ENCODE data around the gene KL.
A peak's percentile ranks its signal among the peaks of the same experiment; 100 is the strongest.

Gene KL

GRCh38 chr13:33016414-33017322 lies at the start of gene KL:
Gene KL, plus strand, starts transcription at chr13:33016423. Its CDS starts 18 bp downstream, at chr13:33016441.
- no peak for DNase-seq (ENCODE audit: extremely low read depth, low read depth)
- TF ChIP-seq, protein P1, sequence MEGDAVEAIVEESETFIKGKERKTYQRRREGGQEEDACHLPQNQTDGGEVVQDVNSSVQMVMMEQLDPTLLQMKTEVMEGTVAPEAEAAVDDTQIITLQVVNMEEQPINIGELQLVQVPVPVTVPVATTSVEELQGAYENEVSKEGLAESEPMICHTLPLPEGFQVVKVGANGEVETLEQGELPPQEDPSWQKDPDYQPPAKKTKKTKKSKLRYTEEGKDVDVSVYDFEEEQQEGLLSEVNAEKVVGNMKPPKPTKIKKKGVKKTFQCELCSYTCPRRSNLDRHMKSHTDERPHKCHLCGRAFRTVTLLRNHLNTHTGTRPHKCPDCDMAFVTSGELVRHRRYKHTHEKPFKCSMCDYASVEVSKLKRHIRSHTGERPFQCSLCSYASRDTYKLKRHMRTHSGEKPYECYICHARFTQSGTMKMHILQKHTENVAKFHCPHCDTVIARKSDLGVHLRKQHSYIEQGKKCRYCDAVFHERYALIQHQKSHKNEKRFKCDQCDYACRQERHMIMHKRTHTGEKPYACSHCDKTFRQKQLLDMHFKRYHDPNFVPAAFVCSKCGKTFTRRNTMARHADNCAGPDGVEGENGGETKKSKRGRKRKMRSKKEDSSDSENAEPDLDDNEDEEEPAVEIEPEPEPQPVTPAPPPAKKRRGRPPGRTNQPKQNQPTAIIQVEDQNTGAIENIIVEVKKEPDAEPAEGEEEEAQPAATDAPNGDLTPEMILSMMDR (IDR thresholded peaks at IDR 0.05; ENCODE audit: low read depth, low read length) = no peak

GRCh38 chr13:32967584-32968182 lies 48.5 kb upstream of the KL start:
- DNase-seq (ENCODE audit: extremely low read depth, low read depth) = no peak
- TF ChIP-seq, protein P1 (IDR thresholded peaks at IDR 0.05; ENCODE audit: low read depth, low read length) = no peak

GRCh38 chr13:32968316-32968715 lies 47.9 kb upstream of the KL start:
- TF ChIP-seq, protein P1 (IDR thresholded peaks at IDR 0.05; ENCODE audit: low read depth, low read length) = no peak
- no peak for DNase-seq (ENCODE audit: extremely low read depth, low read depth)

GRCh38 chr13:32968793-32969192 lies 47.4 kb upstream of the KL start:
- no peak for DNase-seq (ENCODE audit: extremely low read depth, low read depth)
- TF ChIP-seq, protein P1 (IDR thresholded peaks at IDR 0.05; ENCODE audit: low read depth, low read length) = no peak

DNA sequence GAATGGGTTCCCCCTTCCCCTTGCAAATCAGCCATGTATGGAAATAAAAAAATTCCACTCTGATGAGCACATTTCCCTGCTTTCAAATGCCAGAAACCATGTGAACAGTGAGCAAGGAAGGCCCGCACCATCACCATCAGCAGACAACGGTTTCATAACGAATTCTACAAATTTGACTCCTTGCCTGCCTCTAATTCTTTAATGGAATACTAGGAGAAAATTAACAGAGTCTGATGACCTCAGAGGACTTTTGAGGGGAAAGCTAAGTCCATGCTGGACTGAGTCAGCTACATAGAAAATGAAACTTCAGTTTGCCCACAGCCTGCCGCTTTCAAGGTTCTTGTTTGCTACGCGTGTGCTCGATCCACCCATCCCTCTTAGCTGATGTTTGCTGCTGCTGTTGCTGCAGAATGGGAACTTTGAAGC lies 46.7 kb upstream of the KL start:
- TF ChIP-seq, protein P1 (IDR thresholded peaks at IDR 0.05; ENCODE audit: low read depth, low read length) = no peak
- peak; percentile 28 for DNase-seq (ENCODE audit: extremely low read depth, low read depth)

DNA sequence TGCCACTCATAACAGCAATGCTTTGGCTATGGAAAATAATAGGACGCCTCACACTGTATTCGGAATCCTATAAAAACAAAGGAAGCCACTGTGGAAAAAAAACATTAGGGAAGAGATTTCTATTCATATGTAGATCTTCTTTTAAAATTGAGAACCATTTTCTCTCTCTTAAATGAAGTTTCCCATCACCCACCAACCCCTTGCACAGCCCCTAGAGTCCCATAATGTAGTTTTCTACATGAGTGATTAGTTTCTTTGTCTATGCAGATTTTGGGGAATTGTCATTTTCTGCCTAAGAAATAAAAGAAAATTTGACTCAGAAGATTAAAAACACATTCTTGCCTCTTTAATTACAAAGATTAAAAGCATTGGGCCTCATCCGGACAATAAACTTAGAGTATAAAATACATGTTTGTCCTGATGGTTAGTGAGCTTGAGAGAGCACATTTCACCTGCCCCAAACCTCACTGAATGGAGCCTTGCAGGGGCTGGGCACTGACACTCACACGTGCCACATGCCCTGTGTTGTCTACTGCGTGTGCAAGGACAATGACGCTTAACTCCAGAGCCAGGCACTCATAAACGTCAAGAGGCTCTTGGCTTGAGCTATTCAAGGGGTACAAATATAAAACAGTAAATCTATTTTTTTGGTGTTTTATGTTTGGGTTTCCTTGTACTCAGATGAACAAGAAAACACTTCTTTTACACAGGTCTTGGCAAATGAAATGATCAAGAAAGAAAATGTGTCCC lies 40.0 kb upstream of the KL start:
- no peak for DNase-seq (ENCODE audit: extremely low read depth, low read depth)
- TF ChIP-seq, protein P1 (IDR thresholded peaks at IDR 0.05; ENCODE audit: low read depth, low read length) = no peak

Data from AG09319 (cell line).